SW 1271 (cell line): ENCODE data around the gene RC3H1.
"Not testable (repeated sequence)": the region's sequence is repeated elsewhere in the genome, so short reads cannot be mapped to it uniquely, and the experiment has no call there.

Source experiments
- DNase-seq, 2 experiments: peaks; one replicate each; lab custom pipeline; 2025; lab: John Stamatoyannopoulos, UW

Gene RC3H1, protein sequence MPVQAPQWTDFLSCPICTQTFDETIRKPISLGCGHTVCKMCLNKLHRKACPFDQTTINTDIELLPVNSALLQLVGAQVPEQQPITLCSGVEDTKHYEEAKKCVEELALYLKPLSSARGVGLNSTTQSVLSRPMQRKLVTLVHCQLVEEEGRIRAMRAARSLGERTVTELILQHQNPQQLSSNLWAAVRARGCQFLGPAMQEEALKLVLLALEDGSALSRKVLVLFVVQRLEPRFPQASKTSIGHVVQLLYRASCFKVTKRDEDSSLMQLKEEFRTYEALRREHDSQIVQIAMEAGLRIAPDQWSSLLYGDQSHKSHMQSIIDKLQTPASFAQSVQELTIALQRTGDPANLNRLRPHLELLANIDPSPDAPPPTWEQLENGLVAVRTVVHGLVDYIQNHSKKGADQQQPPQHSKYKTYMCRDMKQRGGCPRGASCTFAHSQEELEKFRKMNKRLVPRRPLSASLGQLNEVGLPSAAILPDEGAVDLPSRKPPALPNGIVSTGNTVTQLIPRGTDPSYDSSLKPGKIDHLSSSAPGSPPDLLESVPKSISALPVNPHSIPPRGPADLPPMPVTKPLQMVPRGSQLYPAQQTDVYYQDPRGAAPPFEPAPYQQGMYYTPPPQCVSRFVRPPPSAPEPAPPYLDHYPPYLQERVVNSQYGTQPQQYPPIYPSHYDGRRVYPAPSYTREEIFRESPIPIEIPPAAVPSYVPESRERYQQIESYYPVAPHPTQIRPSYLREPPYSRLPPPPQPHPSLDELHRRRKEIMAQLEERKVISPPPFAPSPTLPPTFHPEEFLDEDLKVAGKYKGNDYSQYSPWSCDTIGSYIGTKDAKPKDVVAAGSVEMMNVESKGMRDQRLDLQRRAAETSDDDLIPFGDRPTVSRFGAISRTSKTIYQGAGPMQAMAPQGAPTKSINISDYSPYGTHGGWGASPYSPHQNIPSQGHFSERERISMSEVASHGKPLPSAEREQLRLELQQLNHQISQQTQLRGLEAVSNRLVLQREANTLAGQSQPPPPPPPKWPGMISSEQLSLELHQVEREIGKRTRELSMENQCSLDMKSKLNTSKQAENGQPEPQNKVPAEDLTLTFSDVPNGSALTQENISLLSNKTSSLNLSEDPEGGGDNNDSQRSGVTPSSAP

DNA sequence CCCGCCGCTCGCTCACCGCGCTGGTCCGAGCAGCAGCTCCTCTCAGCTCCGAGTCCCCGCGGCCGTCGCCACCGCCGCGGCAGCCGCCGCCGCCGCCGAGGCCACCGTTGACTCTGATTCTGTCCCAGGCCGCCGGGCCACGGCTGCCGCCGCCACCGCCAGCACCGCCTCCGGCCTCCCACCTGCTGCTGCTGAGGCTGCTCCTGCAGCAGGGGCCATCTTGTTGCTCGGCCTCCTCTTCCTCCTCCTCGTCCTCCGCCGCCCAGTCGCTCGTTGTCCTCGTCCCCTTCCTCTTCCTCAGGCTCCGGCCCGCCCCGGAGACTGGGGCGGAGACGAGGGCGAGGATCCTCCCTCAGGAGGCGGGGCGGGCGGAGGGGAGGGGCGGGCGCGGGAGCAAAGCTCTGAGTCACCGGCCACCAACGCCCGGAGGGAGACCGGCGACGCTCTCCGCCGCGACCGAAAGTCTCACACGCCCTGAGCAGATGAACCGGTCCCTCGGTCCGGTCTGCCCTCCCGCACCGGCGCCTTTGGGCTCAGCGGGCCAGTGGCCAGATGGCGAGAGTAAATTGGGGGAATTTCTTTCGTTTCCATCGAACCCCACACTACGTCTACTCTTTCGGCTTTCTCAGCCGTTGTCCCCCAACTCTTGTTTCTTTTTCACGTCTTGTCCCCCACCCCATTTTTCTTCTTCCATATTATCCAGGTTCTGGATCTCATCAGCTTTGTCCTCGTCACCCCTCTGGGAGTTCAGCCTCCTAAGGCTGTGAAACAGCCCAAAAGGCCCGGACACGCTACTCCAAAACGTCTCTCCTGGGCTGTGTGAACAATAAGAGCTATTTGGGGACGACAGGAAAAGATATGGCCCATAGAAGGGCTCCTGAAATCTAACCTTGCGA, at the start of gene RC3H1:
TSS of gene RC3H1 (minus strand) at position 278 of the 896 bp plus-strand sequence. CDS start 29,372 bp downstream, outside the sequence.
- DNase-seq = peak; percentile 10 to 66

DNA sequence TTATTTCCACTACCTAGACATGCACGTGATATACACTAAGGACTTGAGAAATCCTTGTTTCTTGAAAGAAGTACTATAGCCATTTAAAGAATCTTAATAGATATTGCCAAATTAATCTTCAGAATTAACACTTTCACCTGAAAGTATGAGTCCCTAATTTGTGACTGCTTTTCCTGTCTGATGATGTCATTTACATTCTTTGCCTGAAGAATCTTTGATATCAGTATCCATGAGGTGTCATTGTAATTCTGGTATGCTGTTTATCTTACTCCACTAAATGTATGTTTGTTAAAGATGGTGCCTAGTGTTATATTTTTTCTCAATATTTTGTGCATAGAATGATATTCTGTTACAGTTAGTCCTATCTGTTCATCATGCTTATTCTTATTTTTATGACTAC, 48.5 kb upstream of the RC3H1 start:
- no peak for DNase-seq

DNA sequence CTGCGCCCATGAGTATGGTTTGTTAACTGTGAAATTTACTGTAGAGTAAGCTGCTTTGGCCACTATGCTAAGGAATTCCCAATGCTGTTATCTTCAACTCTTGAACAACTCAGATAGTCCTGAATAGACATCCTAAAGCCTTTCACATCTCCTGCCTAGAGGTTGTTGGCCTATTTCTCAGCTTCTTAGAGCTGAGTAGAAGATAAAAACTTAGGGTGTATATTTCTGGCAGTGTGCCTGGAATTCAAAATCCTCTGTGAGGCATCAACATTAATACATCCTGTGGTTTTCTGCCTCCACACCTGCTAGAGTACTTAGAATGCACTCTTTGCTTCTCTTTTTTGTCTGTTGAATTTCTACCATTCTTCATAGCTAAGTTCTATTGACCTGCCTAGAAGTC, 45.8 kb upstream of the RC3H1 start:
- no peak for DNase-seq

DNA sequence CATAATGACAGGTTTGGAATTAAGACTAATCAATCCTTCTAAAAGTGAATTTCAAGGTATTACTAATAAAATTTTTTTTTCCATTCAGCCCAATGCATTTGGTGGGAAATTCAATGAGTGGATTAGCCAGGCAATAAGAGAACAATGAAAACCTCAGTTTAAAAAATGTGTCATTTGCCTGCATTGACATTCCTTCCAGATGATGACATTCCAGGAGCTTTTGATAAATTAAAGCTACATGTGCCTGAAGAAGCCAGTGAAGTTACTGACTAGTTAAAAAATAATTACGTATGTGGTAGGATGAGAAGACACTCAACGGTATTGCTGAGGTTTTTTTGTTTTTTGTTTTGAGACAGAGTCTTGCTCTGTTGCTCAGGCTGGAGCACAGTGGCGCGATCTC, 37.9 kb upstream of the RC3H1 start:
- no peak for DNase-seq

DNA sequence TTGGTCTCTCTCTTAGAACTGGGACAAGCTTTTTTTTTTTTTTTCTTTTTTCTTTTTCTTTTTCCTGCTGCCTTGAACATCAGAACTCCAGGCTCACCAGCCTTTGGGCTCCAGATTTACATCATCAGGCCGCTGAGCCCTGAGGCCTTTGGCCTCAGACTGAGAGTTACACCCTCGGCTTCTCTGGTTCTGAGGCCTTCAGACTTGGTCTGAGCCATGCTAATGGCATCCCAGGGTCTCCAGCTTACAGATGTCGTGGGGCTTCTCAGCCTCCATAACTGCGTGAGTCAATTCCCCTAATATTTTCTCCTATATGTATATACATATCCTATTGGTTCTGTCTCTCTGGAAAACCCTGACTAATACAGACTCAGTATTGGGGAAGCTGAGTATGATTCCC, 36.5 kb upstream of the RC3H1 start:
- DNase-seq = no peak

DNA sequence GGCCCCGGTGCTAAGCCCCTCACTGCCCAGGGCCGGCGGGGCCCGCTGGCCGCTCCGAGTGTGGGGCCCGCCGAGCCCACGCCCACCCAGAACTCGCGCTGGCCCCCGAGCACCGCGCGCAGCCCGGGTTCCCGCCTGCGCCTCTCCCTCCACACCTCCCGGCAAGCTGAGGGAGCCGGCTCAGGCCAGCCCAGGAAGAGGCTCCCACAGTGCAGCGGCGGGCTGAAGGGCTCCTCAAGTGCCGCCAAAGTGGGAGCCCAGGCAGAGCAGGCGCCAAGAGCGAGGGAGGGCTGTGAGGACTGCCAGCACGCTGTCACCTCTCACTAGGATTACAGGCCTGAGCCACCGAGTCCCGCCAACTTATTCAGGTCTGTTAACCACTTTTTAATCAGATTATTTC, 34.5 kb upstream of the RC3H1 start:
- not testable (repeated sequence) for DNase-seq

DNA sequence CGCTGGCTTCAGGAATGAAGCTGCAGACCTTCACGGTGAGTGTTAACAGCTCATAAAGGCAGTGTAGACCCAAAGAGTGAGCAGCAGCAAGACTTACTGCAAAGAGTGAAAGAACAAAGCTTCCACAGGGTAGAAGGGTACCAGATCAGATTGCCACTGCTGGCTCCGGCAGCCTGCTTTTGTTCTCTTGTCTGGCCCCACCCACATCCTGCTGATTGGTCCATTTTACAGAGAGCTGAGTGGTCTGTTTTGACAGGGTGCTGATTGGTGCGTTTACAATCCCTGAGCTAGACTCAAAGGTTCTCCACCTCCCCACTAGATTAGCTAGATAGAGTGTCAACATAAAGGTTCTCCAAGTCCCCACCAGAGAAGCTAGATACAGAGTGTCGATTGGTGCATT, 33.6 kb upstream of the RC3H1 start:
- not testable (repeated sequence) for DNase-seq

DNA sequence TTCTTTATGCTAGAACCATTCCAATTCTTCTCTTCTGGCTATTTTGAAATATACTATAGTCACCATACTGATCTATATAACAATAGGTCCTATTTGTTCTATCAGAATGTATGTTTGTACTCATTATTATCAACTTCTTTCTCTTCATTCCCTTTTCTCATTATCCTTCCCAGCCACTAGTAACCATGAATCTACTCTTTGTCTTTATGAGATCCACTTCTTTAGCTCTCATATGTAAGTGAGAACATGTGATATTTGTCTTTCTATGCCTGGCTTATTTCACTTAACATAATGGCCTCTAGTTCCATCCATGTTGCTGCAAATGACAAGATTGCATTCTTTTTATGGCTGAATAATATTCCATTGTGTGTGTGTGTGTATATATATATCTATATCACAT, 31.7 kb upstream of the RC3H1 start:
- DNase-seq = no peak

DNA sequence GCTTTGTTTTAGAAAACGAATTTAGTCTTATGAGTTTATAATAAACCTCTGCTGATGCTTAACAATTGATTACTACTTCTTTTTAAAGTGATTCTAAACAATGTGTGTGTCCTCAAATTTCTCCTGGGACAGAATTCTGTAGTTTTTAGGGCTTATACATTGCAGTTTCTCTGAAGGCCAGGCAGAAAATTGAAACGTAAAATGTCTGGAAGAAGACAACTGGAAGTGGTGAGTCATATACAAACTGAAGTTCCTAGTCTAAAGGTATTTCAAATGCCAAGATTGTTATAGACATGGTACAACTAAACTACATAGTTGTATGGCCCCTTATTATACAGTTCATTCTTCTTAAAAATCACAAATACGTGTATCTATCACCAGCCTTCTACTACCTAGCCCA, 30.5 kb upstream of the RC3H1 start:
- DNase-seq = no peak

DNA sequence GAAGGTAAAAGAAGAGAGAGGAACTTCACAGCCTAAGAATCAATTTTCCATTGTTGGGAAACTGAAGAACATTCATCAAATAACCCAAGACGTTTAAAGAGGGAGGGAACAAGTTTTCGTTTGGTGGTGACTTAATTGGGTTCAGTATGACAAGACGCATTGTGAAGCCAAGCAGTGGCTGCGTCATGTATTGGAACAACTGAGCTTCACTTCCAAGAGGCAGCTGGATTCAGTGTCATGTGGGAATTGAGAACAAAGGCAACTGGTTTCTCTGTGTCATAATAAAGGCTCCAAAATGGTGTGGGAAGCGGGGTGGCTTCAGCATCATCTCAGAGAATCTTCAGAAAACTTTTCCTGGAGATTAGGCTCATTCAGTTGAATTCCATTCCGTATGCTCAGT, 29.8 kb upstream of the RC3H1 start:
- no peak for DNase-seq

DNA sequence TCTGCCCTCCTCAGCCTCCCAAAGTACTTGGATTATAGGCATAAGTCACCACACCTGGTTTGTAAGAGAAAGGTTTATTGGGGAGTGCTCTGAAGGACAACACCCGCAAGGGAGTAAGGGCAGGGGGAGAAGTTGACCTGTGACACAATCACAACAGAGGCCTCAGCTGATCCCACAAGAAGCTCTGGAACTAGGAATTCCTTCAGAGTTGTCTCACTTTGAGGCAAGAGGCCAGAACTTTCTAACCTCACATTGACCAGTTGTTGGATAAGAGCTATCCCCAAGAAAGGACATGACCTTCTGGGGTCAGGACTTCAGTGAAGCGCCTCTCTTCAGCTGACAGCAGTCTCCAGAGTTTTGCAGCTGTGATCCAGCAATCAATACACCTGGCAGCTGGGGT, 27.4 kb upstream of the RC3H1 start:
- DNase-seq = no peak

DNA sequence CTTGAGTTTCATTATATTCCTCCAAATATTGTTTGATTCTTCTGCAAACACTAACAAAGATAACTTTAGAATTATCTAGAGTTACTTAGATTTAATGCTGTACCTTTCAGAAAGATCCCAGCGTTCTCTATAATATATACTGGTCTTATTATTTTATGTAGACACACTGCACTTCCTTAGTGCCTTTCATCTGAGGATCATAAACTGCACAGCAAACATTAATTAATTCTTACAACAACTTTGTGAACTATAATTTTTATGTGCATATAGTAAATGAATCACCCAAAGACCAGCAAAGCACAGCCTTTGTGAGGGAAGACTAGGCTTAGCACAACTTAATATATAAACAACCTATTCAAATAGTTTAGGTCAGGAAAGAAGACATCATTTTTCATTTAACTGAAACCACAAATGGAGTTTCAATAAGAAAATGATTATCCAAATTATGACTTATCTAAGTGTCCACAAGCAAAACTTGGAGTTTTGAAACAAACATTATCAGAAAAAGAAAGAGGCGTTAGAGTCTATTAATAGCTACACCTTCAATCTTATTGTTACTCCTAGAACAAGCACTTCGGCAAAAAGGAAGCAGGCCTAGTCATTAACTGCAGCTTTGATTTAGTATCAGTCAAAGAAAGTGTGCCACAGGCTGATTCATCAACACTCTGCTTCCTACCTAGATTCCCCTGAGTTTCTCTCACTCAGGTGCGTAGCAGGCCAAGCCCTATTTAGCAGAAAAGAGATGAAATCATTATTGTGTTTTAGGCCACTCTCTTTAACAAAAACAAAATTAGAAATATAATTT, 22.5 kb upstream of the RC3H1 start:
- DNase-seq = no peak

DNA sequence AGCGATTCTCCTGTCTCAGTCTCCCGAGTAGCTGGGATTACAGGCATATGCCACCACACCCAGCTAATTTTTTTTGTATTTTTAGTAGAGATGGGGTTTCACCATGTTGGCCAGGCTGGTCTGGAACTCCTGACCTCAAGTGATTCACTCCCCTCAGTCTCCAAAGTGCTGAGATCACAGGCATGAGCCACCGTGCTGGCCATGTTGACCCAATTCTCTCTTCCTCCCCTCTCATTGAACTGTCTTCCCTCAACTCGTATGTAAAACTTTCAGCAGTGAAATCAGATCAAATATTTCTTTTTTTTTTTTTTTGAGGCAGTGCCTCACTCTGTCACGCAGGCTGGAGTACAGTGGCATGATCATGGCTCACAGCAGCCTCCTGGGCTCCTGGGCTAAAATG, 20.4 kb upstream of the RC3H1 start:
- DNase-seq = not testable (repeated sequence)

DNA sequence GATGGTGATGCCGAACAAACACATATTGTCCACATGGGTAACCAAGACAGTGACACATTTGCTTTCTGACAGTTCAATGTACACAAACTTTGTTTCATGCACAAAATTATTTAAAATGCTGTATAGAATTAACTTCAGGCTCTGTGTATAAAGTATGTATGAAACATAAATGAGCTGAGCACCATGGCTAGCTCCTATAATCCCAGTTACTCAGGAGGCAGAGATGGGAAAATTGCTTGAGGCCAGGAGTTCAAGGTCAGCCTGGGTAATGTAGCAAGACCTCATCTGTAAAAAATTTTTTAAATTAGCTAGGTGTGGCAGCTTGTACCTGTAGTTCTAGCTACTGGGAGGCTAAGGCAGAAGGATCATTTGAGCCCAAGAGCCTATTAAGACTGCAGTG, 19.2 kb upstream of the RC3H1 start:
- no peak for DNase-seq

DNA sequence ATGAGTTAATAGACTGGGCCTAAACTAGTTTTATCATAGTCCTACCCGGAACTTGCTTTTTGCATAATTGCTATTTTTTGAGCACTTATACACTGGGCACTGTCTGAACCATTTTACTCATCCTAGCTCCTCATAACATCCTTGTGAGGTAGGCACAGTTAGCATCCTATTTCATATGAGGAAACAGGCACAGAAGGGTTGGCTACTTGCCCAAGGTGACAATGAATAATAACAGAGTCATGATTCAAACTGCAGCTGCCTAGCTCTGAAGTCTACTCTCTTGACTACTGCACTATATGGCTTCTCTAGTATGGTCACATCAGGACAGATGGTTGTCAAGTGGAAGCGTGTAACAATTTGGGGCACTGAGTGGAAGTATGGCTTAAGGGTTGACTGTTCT, 18.2 kb upstream of the RC3H1 start:
- peak in 1 of 2 experiments; percentile 29 for DNase-seq

DNA sequence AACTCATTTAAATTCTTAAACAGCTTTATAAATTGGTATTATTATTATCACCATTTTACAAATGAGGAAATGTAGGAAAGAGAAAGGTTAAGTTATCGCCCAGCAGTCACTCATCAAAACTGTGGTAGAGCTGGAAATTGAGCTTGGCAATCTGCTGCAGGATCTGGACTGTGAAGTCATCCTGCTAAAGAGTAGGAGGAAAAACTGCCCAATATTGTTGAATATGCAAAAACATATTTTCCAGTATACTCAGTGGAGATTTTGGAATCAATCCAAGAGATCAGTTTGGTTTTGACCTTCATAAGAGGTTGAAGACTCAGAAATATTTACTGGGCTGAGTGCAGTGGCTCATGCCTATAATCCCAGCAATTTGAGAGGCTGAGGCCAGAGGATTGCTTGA, 16.9 kb upstream of the RC3H1 start:
- DNase-seq = no peak

DNA sequence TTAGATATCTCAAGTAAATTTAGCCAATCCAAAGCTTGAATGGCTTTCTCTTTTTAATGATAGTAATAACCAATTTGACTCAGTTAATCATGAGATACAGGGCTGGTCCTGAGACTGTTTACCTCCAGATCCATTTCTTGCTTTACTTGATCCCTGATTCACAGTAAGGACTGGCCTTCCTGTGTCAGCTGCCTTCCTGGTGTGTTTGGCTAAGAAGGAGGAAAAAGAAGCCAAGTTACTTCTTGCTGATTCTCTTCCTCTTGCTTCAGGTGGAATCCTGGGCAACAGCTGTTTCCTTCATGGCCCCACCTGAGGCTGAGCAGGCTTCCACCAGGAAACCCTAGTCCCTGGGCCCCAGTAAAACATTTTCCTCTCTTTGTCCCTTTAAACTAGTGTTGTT, 14.6 kb upstream of the RC3H1 start:
- no peak for DNase-seq

DNA sequence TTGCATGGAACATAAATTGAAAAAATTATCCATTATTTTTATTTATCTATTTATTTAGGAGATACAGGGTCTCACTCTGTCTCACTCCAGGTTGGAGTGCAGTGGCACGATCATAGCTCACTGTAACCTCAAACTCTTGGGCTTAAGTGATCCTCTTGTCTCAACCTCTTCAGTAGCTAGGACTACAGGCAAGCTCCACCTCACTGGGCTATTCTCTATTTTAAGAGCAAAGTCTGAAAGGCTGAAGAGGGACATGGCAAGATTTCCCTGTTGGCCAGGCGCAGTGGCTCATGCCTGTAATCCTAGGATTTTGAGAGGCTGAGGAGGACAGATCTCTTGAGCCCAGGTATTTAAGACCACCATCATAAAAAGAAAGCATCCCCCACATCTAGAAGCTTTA, 14.0 kb upstream of the RC3H1 start:
- DNase-seq = no peak

DNA sequence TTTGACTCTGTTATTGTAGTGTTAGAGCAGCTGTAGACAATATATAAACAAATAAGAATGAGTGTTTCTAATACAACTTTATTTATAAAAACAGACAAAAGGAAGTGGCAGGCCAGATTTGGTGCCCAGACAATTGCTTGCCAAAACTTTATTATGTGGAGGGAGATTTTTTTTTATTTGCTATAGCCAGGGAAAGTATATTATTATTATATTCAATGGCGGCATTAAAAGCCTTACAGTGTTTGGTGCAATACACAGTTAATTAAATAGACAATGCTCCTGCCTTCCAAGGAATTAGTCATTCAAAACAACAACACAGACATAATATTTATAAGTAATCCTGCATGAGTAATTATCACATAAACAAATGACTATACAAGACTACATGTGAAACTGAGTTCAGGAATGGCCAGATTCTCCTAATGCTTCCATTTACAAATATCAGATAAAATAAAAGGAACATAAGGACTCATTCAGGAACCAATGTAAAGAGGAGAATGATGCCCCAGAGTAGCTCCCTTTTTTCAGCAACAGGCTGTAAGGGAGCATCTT, 10.6 kb upstream of the RC3H1 start:
- DNase-seq = no peak

DNA sequence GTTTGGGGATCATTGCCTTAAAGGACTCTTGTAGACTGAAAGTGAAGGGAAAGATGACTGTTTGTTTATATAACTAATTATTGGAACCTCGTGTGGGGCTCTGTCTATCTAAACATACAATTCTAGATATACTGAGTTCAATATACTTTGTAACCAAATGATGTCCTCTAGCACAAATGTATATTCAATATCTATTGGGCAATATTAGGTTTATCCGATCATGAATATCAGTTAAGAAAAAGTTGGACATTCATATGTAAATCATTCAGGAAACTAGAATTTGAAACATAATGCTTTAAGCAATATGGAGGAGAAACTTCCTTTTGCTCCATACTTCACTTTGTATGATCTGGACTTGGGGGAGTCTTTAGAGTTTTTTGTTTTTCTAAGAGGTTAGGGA, 8.9 kb upstream of the RC3H1 start:
- DNase-seq = no peak
